Measurements from ENCODE around the gene VKORC1.

The VKORC1 gene

DNA sequence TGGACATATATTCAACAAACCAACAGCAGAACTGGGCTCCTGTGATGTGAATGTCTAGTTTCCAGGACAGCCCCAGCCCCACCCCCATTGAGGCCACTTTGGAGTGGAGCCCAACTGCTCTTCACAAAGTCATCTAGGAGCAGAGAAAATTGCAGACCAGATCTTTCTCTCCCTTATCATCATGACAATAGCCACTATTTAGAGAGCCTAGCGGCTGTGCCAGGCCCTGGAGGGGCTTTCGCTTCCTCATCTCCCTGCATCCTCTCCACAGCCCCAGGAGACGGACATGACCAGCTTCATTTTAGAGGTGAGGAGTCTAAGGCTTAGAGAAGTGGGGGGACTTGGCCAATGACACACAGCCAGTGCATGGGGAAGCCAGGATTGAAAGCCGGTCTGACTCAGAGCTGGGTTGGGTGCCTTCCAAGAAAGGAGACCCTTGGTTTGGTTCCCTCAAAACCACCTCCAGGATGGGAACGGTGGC is 39.5 kb upstream of the VKORC1 start:
- ChIA-PET POLR2A (interaction anchor here (0.5 kb wide), 1 partner anchor 50 kb away, joined by 3 read pairs; no protein-coding TSS in a partner anchor), CTCF (interaction anchor here (1.6 to 1.9 kb wide), 2 partner anchors 8 to 13 kb away, joined by 5 to 6 read pairs; no protein-coding TSS in a partner anchor)
- DNase-seq (ENCODE audit: extremely low spot score) = no peak
- TF ChIP-seq, protein P1, sequence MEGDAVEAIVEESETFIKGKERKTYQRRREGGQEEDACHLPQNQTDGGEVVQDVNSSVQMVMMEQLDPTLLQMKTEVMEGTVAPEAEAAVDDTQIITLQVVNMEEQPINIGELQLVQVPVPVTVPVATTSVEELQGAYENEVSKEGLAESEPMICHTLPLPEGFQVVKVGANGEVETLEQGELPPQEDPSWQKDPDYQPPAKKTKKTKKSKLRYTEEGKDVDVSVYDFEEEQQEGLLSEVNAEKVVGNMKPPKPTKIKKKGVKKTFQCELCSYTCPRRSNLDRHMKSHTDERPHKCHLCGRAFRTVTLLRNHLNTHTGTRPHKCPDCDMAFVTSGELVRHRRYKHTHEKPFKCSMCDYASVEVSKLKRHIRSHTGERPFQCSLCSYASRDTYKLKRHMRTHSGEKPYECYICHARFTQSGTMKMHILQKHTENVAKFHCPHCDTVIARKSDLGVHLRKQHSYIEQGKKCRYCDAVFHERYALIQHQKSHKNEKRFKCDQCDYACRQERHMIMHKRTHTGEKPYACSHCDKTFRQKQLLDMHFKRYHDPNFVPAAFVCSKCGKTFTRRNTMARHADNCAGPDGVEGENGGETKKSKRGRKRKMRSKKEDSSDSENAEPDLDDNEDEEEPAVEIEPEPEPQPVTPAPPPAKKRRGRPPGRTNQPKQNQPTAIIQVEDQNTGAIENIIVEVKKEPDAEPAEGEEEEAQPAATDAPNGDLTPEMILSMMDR (IDR thresholded peaks at IDR 0.05; ENCODE audit: control extremely low read depth, extremely low read depth, low read depth, missing control alignments) = no peak

DNA sequence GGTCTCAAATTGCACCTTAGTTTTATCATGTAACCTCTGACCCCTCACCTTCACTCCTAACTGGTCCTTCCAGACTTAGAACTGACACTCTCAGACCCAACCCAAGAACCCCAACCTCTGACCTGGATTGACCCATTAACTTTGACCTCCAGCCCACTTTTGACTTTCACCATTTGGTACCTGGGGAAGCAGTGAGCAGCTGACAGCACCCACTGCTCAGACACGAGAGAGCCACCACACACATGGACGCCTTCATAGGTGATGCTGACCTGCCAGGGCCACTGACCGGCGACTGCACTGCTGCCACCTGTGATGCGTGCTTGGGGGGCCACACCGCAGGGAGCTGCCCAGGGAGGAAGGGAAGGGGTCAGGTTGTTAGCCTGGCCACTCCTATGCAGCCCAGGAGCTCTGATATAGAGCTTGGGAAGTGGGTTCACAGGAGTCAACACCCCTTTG is 38.5 kb upstream of the VKORC1 start:
- POLR2A ChIA-PET = interaction anchor here (1.6 kb wide), 1 partner anchor 16 kb away, joined by 5 read pairs; the partner anchor contains the start of gene KAT8
- CTCF ChIA-PET = interaction anchor here (1.0 to 1.9 kb wide), 2 partner anchors 9 to 14 kb away, joined by 3 to 6 read pairs; no protein-coding TSS in a partner anchor
- TF ChIP-seq, protein P1 (IDR thresholded peaks at IDR 0.05; ENCODE audit: control extremely low read depth, extremely low read depth, low read depth, missing control alignments) = no peak
- DNase-seq (ENCODE audit: extremely low spot score) = no peak

GRCh38 chr16:31132303-31132979 is 37.8 kb upstream of the VKORC1 start:
- CTCF ChIA-PET = interaction anchor here (1.0 to 8.5 kb wide), 4 partner anchors 9 to 148 kb away, joined by 3 to 68 read pairs (median 4); partner anchors contain the start of gene HSD3B7
- no peak for DNase-seq (ENCODE audit: extremely low spot score)
- TF ChIP-seq, protein P1 (IDR thresholded peaks at IDR 0.05; ENCODE audit: control extremely low read depth, extremely low read depth, low read depth, missing control alignments) = no peak
- POLR2A ChIA-PET = interaction anchor here (0.8 to 1.6 kb wide), 2 partner anchors 11 to 15 kb away, joined by 3 to 5 read pairs; partner anchors contain the start of gene KAT8

GRCh38 chr16:31131841-31132271 is 37.3 kb upstream of the VKORC1 start:
- TF ChIP-seq, protein P1 (IDR thresholded peaks at IDR 0.05; ENCODE audit: control extremely low read depth, extremely low read depth, low read depth, missing control alignments) = no peak
- ChIA-PET CTCF (interaction anchor here (0.7 to 8.5 kb wide), 4 partner anchors 9 to 312 kb away, joined by 3 to 68 read pairs (median 4); partner anchors contain the start of genes HSD3B7 and KAT8), POLR2A (interaction anchor here (0.8 to 1.6 kb wide), 2 partner anchors 11 to 14 kb away, joined by 3 to 5 read pairs; partner anchors contain the start of gene KAT8)
- DNase-seq (ENCODE audit: extremely low spot score) = no peak

- POLR2A ChIA-PET = interaction anchor here (0.8 to 1.6 kb wide), 3 partner anchors 10 to 14 kb away, joined by 3 to 5 read pairs (median 3); partner anchors contain the start of gene KAT8
- no peak for DNase-seq (ENCODE audit: extremely low spot score)
- TF ChIP-seq, protein P1 (IDR thresholded peaks at IDR 0.05; ENCODE audit: control extremely low read depth, extremely low read depth, low read depth, missing control alignments) = no peak
- CTCF ChIA-PET = interaction anchor here (0.7 to 8.5 kb wide), 4 partner anchors 10 to 312 kb away, joined by 3 to 68 read pairs (median 4); partner anchors contain the start of genes HSD3B7 and KAT8
Observed at GRCh38 chr16:31131416-31131815, 36.8 kb upstream of the VKORC1 start.

DNA sequence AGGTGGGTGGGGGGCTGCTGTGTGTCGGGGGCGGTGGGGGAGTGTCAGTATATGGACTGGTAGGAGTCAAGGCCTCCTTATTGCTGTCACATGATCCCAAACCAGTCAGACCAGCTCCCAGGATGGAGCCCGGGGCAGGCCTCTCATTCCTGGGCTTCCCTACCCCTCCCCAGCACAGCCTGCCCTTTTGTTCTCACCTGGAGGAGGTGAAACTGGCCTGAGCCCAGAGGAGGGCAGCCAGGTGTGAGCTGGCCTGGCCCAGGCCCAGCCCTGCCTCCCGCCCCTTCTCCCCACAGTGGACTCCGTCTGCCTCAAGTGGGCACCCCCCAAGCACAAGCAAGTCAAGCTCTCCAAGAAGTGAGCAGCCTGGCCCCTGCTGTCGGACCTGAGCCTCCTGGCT is 36.3 kb upstream of the VKORC1 start:
- POLR2A ChIA-PET = interaction anchor here (1.3 to 1.9 kb wide), 2 partner anchors 11 to 13 kb away, joined by 3 to 8 read pairs; partner anchors contain the start of gene KAT8
- no peak for DNase-seq (ENCODE audit: extremely low spot score)
- CTCF ChIA-PET = interaction anchor here (1.6 to 8.5 kb wide), 3 partner anchors 10 to 13 kb away, joined by 4 to 68 read pairs (median 14); partner anchors contain the start of gene KAT8
- TF ChIP-seq, protein P1 (IDR thresholded peaks at IDR 0.05; ENCODE audit: control extremely low read depth, extremely low read depth, low read depth, missing control alignments) = no peak
